Measurements from ENCODE around the gene CCDC194. TPM values are rescaled to one million over a fixed set of nuclear protein-coding genes. Genes with fewer than 3 reads are reported as not detected.

The CCDC194 gene
- total and polyA plus RNA-seq, 8 donors, result 0.17 to 1.4 (median 0.27) TPM; not detected in 3

DNA sequence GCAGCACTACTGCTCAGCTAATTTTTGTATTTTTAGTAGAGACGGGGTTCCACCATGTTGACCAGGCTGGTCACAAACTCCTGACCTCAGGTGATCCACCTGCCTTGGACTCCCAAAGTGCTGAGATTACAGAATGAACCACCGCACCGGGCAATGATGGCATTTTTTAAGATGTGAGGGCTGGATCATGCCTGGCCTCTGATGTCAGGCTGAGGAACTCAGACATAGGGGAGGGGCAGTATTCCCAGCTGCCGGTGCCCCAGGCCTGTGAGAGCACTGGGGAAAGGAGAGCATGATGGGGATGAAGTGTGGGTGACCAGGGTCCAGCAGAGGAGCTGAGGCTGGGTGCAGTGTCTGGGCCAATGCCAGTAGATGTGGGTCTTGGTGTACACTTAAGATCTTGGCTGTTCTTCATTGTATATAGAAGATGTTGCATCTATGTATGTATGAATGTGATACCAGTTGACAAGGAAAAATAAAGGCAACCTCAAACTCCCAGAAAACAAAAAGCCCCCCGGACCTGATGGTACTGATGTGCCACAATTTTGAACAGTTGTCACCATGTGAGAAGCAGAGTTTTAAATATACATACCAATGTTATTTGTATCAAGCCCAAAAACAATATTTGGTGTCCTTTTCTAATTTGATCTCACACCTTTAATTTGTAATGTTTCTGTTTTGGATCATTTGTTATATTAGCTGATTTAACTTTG lies 13.4 kb downstream of the CCDC194 start:
- TF ChIP-seq, protein P1, sequence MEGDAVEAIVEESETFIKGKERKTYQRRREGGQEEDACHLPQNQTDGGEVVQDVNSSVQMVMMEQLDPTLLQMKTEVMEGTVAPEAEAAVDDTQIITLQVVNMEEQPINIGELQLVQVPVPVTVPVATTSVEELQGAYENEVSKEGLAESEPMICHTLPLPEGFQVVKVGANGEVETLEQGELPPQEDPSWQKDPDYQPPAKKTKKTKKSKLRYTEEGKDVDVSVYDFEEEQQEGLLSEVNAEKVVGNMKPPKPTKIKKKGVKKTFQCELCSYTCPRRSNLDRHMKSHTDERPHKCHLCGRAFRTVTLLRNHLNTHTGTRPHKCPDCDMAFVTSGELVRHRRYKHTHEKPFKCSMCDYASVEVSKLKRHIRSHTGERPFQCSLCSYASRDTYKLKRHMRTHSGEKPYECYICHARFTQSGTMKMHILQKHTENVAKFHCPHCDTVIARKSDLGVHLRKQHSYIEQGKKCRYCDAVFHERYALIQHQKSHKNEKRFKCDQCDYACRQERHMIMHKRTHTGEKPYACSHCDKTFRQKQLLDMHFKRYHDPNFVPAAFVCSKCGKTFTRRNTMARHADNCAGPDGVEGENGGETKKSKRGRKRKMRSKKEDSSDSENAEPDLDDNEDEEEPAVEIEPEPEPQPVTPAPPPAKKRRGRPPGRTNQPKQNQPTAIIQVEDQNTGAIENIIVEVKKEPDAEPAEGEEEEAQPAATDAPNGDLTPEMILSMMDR (IDR thresholded peaks at IDR 0.05), result no peak
- H3K27me3 ChIP-seq, result peaks cover 0 to 19% of the 10 kb centered on the region in 2 donors
- DNase-seq (no peak), ATAC-seq (no peak)
- H3K4me1 ChIP-seq, result peaks cover 0 to 42% of the 10 kb centered on the region in 2 donors
- H3K27ac ChIP-seq, result no peak overlapping the region
- no peaks in the 10 kb centered on the region for H3K36me3 ChIP-seq
- H3K4me3 ChIP-seq, result no peak overlapping the region
- intact Hi-C loops (cut with DNase I), result loop anchor here in 1 of 2 donors (5.0 kb wide), 1 partner anchor 88 kb away; no protein-coding TSS in a partner anchor
- no peaks in the 10 kb centered on the region for H3K9me3 ChIP-seq

DNA sequence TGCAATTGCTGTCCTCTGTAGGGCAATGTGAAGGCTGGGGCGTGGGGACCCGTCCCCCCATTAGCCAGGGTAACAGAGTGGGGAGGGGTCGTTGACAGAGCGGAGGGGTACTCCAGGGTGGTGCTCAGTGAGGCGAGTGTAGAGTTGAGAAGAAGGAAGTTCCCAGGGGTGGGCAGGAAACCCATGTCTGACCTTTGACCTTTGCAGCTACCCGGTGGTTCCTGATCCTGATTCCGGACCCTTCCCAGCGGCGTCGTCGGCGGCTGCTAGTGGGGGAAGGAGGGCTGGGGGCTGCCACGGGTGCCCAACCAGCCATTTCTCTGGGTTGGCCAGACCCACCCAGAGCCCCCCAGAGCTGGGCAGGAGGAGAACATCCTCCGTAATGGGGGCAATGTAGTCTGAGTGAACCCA lies 14.8 kb downstream of the CCDC194 start:
- Histone ChIP-seq H3K4me3 (no peak overlapping the region), H3K9me3 (no peaks in the 10 kb centered on the region), H3K4me1 (peaks cover 0 to 41% of the 10 kb centered on the region in 2 donors), H3K27me3 (peaks cover 0 to 19% of the 10 kb centered on the region in 2 donors), H3K36me3 (no peaks in the 10 kb centered on the region), H3K27ac (no peak overlapping the region)
- no peak for ATAC-seq
- TF ChIP-seq, protein P1 (IDR thresholded peaks at IDR 0.05), result no peak
- DNase-seq, result peak in 1 of 4 donors; percentile 40
- intact Hi-C loops (cut with DNase I), result no loop called here

DNA sequence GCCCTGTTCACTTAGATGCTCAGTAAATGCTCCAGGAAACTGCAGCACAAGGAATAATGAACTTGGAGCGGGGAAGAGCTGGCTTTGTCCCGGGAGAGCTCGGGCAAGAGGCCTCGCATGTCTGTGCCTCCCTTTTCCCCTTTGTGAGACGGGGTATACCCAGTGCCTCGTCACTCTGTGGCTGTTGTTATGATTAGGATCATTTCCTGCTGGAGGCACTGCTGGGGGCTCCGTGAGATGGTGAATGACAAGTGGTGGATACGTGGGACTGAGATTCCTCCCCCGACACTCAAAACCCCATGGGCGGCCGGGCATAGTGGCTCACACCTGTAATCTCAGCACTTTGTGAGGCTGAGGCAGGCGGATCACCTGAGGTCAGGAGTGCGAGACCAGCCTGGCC lies 15.7 kb downstream of the CCDC194 start:
- TF ChIP-seq, protein P1 (IDR thresholded peaks at IDR 0.05), result no peak
- no peak for DNase-seq
- peaks cover 0 to 19% of the 10 kb centered on the region in 2 donors for H3K27me3 ChIP-seq
- ATAC-seq, result no peak
- H3K27ac ChIP-seq, result no peak overlapping the region
- H3K9me3 ChIP-seq, result no peaks in the 10 kb centered on the region
- H3K4me1 ChIP-seq, result peaks cover 0 to 35% of the 10 kb centered on the region in 2 donors
- intact Hi-C loops (cut with DNase I), result no loop called here
- no peaks in the 10 kb centered on the region for H3K36me3 ChIP-seq
- no peak overlapping the region for H3K4me3 ChIP-seq

GRCh38 chr19:17376935-17377600 lies 16.9 kb downstream of the CCDC194 start, which contains the start of gene PLVAP:
Gene PLVAP (minus strand): TSS chr19:17377342. CDS start chr19:17377288, 54 bp downstream.
- peak within 1 kb of the TSS in 1 of 2 donors; percentile 37 for H3K27ac ChIP-seq
- H3K36me3 ChIP-seq, result no peaks in the 10 kb centered on the region
- H3K4me1 ChIP-seq, result peaks cover 0 to 24% of the 10 kb centered on the region in 2 donors
- no peaks in the 10 kb centered on the region for H3K9me3 ChIP-seq
- intact Hi-C loops (cut with DNase I), result no loop called here
- peak within 1 kb of the TSS in 1 of 2 donors; percentile 13 for H3K4me3 ChIP-seq
- no peak for DNase-seq
- TF ChIP-seq, protein P1 (IDR thresholded peaks at IDR 0.05), result no peak
- ATAC-seq, result peak; percentile 47
- H3K27me3 ChIP-seq, result peaks cover 0 to 19% of the 10 kb centered on the region in 2 donors

DNA sequence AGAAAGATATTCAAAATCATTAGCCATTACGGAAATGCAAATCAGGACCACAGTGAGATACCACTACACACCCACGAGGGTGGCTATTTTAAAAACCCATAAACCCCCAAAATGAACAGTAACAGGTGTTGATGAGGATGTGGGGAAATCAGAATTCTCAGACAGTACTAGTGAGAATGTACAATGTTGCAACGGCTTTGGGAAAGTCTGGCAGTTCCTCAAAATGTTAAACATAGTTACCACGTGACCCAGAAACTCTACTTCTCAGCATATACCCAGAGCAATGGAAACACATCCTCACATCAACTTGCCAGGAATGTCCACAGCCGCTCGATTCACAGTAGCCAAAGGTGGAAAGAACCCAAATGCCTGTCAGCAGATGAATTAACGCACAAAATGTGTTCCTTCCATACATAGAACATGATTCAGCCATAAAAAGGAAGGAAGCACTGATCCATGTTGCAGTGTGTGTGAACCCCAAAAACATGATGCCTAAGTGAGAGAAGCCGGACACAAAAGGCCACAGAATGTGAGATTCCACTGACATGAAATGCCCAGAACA lies 23.9 kb downstream of the CCDC194 start:
- intact Hi-C loops (cut with DNase I), result no loop called here
- Histone ChIP-seq H3K4me1 (peaks cover 0 to 12% of the 10 kb centered on the region in 2 donors), H3K9me3 (no peaks in the 10 kb centered on the region), H3K27ac (peak overlapping the region in 1 of 2 donors; percentile 58), H3K36me3 (no peaks in the 10 kb centered on the region), H3K27me3 (no peaks in the 10 kb centered on the region), H3K4me3 (no peak overlapping the region)
- TF ChIP-seq, protein P1 (IDR thresholded peaks at IDR 0.05), result no peak
- peak; percentile 66 for ATAC-seq
- DNase-seq, result peak in 1 of 4 donors; percentile 50

All from left lung (tissue), 10 donors.